SU-DHL-6 (cell line): ENCODE data around the gene SLC22A1.

Experiments used
- H2AFZ ChIP-seq: fragments of 200-600 bp; sonication (generic); 2 replicates; pipeline ENCODE4 v1.6.1; 2014; ENCODE audit warnings: low read depth, mild to moderate bottlenecking, moderate library complexity, mixed read lengths, antibody characterized with exemption, low read length; ENCODE audit not compliant: severe bottlenecking
- H3F3A ChIP-seq: fragments of 200-600 bp; shearing (Covaris generic); 2 replicates; pipeline ENCODE4 v1.6.0; 2016; ENCODE audit warnings: antibody characterized with exemption, mild to moderate bottlenecking; ENCODE audit not compliant: insufficient read depth
- H3K27ac ChIP-seq: fragments of 200-600 bp; sonication (generic); 2 replicates; pipeline ENCODE4 v1.5.1; 2016; ENCODE audit warnings: low read depth, mild to moderate bottlenecking, low read length, moderate library complexity, mixed read lengths
- H3K27me3 ChIP-seq: fragments of 200-600 bp; sonication (generic), shearing (Covaris generic); 2 replicates; pipeline ENCODE4 v1.6.0; 2014; ENCODE audit warnings: mild to moderate bottlenecking, low read length
- H3K36me3 ChIP-seq: fragments of 200-600 bp; sonication (generic); 2 replicates; pipeline ENCODE4 v1.6.1; 2014; ENCODE audit warnings: mild to moderate bottlenecking, low read length, mixed read lengths
- H3K4me2 ChIP-seq: fragments of 300-600, 200-600 bp; shearing (Covaris generic), sonication (generic); 2 replicates; pipeline ENCODE4 v1.6.0; 2014; ENCODE audit warnings: low read length, low read depth, mild to moderate bottlenecking; ENCODE audit not compliant: poor library complexity, severe bottlenecking
- H3K4me3 ChIP-seq: fragments of 200-600 bp; sonication (generic); 2 replicates; pipeline ENCODE4 v1.5.1; 2014; ENCODE audit warnings: antibody characterized with exemption, low read length, mild to moderate bottlenecking, mixed read lengths; ENCODE audit not compliant: insufficient read depth, poor library complexity, severe bottlenecking
- H3K79me2 ChIP-seq: fragments of 200-600 bp; sonication (generic); 2 replicates; pipeline ENCODE4 v1.6.1; 2014; ENCODE audit warnings: mild to moderate bottlenecking, low read length, moderate library complexity; ENCODE audit not compliant: insufficient read depth
- H3K9ac ChIP-seq: fragments of 200-600 bp; sonication (generic); 2 replicates; pipeline ENCODE4 v1.7.0; 2014; ENCODE audit warnings: mild to moderate bottlenecking, low read length
- H3K9me2 ChIP-seq: fragments of 200-600 bp; sonication (generic); replicated peaks from 2 replicates; pipeline ENCODE4 v1.6.1; 2014; ENCODE audit warnings: low read length; ENCODE audit not compliant: insufficient read depth
- H3K9me3 ChIP-seq: fragments of 200-600 bp; sonication (generic); 2 replicates; pipeline ENCODE4 v1.6.1; 2014; ENCODE audit warnings: low read length, mixed read lengths; ENCODE audit not compliant: insufficient read depth
- H4K20me1 ChIP-seq: fragments of 200-600 bp; sonication (generic); 2 replicates; pipeline ENCODE4 v1.6.1; 2014; ENCODE audit warnings: low read depth, mild to moderate bottlenecking, antibody characterized with exemption, low read length, moderate library complexity, mixed read lengths
- EZH2phosphoT487 ChIP-seq: fragments of 200-600 bp; sonication (generic), shearing (Covaris generic); conservative IDR thresholded peaks from 2 replicates; pipeline ENCODE4 v1.6.1; 2018; ENCODE audit warnings: mild to moderate bottlenecking, antibody characterized with exemption, low read length, moderate library complexity, mixed read lengths
- TF ChIP-seq, protein P1 (sequence below): fragments of 200-600 bp; sonication (generic); IDR thresholded peaks from one replicate; pipeline ENCODE4 v1.5.1; 2017; ENCODE audit warnings: antibody characterized with exemption, mild to moderate bottlenecking, low read length, moderate library complexity; ENCODE audit not compliant: insufficient read depth, poor library complexity, severe bottlenecking

The SLC22A1 gene

DNA sequence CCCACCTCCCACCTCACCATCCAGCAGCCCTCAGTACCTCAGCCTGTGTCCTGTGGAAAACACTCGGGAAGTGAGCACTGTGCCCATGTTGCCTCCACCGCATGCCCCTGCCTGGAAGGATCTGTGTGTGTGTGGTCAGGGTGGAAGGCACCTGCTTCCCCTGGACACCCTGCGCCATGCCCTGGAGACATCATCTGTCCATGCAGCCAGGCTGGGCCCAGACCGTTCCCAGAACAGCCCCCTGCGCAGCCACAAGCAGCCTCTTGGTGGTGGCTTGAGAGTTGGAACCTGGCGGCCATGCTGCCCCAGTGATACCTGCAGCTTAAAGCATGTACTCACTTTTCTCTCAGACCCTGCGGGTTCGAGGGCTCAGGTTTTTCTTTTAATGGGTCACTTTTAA lies 34.9 kb upstream of the SLC22A1 start:
- Histone ChIP-seq H3K27me3 (no peaks in the 10 kb centered on the region), H3K9ac (no peak overlapping the region), H3K27ac (no peak overlapping the region), H2AFZ (no peak overlapping the region), H3K9me3 (no peaks in the 10 kb centered on the region), H4K20me1 (no peaks in the 10 kb centered on the region), H3K4me3 (no peak overlapping the region), H3K4me2 (no peak overlapping the region), H3K79me2 (no peaks in the 10 kb centered on the region), H3K36me3 (no peaks in the 10 kb centered on the region; the same call in 1 of the 2 replicates), H3K9me2 (no peaks in the 10 kb centered on the region), H3F3A (no peaks in the 10 kb centered on the region)
- TF ChIP-seq EZH2phosphoT487: no peak
- TF ChIP-seq, protein P1, sequence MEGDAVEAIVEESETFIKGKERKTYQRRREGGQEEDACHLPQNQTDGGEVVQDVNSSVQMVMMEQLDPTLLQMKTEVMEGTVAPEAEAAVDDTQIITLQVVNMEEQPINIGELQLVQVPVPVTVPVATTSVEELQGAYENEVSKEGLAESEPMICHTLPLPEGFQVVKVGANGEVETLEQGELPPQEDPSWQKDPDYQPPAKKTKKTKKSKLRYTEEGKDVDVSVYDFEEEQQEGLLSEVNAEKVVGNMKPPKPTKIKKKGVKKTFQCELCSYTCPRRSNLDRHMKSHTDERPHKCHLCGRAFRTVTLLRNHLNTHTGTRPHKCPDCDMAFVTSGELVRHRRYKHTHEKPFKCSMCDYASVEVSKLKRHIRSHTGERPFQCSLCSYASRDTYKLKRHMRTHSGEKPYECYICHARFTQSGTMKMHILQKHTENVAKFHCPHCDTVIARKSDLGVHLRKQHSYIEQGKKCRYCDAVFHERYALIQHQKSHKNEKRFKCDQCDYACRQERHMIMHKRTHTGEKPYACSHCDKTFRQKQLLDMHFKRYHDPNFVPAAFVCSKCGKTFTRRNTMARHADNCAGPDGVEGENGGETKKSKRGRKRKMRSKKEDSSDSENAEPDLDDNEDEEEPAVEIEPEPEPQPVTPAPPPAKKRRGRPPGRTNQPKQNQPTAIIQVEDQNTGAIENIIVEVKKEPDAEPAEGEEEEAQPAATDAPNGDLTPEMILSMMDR: no peak

DNA sequence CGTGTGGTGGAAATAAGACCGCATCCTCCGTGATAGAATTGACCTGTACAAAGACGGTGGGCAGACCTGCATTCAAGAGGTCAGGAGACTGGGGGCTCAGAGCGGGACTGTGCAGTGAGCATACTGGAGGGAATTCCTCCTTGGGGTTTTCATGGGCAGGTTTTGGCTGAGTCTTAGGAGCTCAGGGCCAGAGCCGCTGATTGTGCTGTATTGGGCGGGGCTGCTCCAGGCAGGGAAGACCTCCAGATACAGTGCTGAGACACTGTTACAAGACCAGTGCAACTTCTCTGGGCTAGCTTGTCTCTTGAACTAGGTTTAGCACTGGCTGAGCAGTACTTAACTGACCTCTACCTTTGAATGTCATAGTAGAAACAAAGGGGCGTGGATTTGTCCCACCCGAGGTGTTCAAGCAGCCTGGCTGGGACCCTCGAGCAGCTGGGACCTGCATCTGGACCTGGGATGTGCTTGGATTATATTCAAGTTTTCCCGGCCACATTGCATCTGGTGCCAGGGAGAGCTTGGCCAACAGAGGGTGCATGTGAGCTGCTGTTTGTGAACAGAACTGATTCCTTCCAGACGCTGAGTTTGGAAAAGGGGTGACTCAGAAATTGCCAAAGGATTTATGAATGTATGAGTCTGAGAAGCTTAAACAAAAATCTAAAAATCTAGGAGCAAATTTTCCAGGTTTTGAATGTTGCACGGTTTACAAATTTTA lies 33.4 kb upstream of the SLC22A1 start:
- no peaks in the 10 kb centered on the region for H3F3A ChIP-seq
- H3K4me3 ChIP-seq: no peak overlapping the region
- H3K36me3 ChIP-seq: no peaks in the 10 kb centered on the region; the same call in 1 of the 2 replicates
- no peaks in the 10 kb centered on the region for H3K9me3 ChIP-seq
- H3K79me2 ChIP-seq: no peaks in the 10 kb centered on the region
- no peak overlapping the region for H3K4me2 ChIP-seq
- H3K27me3 ChIP-seq: no peaks in the 10 kb centered on the region
- H2AFZ ChIP-seq: no peak overlapping the region
- H3K9ac ChIP-seq: no peak overlapping the region
- no peaks in the 10 kb centered on the region for H4K20me1 ChIP-seq
- no peaks in the 10 kb centered on the region for H3K9me2 ChIP-seq
- no peak overlapping the region for H3K27ac ChIP-seq
- TF ChIP-seq, protein P1: no peak
- no peak for TF ChIP-seq EZH2phosphoT487

DNA sequence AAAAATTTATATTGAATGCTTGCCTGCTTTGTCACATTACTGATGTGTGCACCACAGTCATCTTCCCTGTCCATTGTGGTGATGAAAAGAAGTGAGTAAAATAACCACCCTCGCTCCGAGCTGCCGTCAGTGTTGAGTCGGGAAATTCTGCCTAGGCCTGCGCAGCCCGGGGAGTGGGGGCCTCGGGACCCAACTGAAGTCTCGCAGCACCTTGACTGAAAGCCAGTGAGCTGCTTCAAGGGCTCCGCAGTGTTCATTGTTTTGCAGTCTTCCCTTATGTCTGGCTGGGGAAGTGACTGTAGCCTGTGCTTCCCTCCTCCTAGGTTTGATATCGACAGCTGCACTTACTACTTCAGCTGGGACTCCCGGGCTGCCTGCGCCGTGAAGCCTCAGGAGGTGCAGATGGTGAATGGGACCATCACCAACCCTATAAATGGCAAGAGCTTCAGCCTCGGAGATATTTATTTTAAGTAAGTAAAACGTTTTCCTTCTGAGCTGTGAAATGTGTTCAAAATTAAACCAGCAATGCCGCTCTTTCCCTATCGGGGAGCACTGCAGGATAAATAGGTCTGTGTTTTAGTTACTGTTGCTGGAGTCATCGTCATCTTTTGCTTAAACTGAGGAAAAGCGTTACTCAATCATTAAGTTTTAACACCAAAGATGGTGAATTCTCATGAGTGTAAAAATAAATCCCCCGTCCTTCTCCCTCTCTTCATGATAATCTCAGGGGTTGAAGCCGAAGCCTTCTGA lies 32.7 kb upstream of the SLC22A1 start:
- Histone ChIP-seq H3K27me3 (no peaks in the 10 kb centered on the region), H4K20me1 (no peaks in the 10 kb centered on the region), H3K4me2 (no peak overlapping the region), H3F3A (no peaks in the 10 kb centered on the region), H2AFZ (no peak overlapping the region), H3K36me3 (no peaks in the 10 kb centered on the region; the same call in 1 of the 2 replicates), H3K4me3 (no peak overlapping the region), H3K9ac (no peak overlapping the region), H3K9me2 (no peaks in the 10 kb centered on the region), H3K9me3 (no peaks in the 10 kb centered on the region), H3K79me2 (no peaks in the 10 kb centered on the region), H3K27ac (no peak overlapping the region)
- TF ChIP-seq, protein P1: no peak
- TF ChIP-seq EZH2phosphoT487: no peak
